A673 (cell line): Measurements from ENCODE around the gene PAXX.

ENCODE experiments used
- CTCF ChIP-seq: fragments of 300-800, 200-600 bp; sonication (generic); conservative IDR thresholded peaks from 2 replicates; pipeline ENCODE4 v1.5.1; 2017; ENCODE audit warnings: low read depth, mild to moderate bottlenecking, antibody characterized with exemption, low read length, moderate library complexity, mixed read lengths
- EZH2 ChIP-seq: fragments of 200-600 bp; sonication (generic); IDR thresholded peaks from 2 replicates; pipeline ENCODE4 v1.6.1; 2017; ENCODE audit warnings: borderline replicate concordance, low read depth, mild to moderate bottlenecking, mixed read lengths, antibody characterized with exemption, low read length; ENCODE audit not compliant: poor library complexity, severe bottlenecking

- TF ChIP-seq CTCF (no peak), EZH2 (no peak)
Measured at GRCh38 chr9:137023157-137023556, 30.9 kb downstream of the PAXX start.
